RPMI7951 (cell line): Measurements from ENCODE around the gene TIGD2. TPM values are rescaled to one million over a fixed set of nuclear protein-coding genes. Genes with fewer than 3 reads are reported as not detected.

ENCODE experiments used
- DNase-seq: peaks from one replicate; pipeline ENCODE4 v3.0.0-alpha.2; 2012; ENCODE audit warnings: low read depth
- total RNA-seq: library from RNA; depleted of rRNA; stranded (reverse); fragments of >200 nt; shearing (Covaris generic); gene quantifications from 2 replicates; pipeline ENCODE4 v1.2.3, GENCODE V29; 2014; rRNA removed

TIGD2 gene
- total RNA-seq, 1 experiment from 2014 or later = 6.8 TPM

- DNase-seq = no peak
These were observed 51.2 kb downstream of the TIGD2 start for GRCh38 chr4:89162496-89162895.

GRCh38 chr4:89162987-89163386 is 51.7 kb downstream of the TIGD2 start:
- no peak for DNase-seq

- DNase-seq = no peak
These were observed 53.1 kb downstream of the TIGD2 start for GRCh38 chr4:89164400-89164799.

Other genes starting within 250 kb of the TIGD2 start
- 8.0 and 9.9 TPM in 2 replicates for gene FAM13A, start 54.3 kb upstream of the TIGD2 start, total RNA-seq
- not detected in 2 replicates for gene GPRIN3, start 196.3 kb downstream of the TIGD2 start, total RNA-seq